ENCODE results near the gene SH3RF3.

The SH3RF3 gene

GRCh38 chr2:109277406-109277805, 148.4 kb downstream of the SH3RF3 start:
- DNase-seq (ENCODE audit: low read depth in 1 of 2, low spot score in 1 of 2), result no peak

- DNase-seq (ENCODE audit: low read depth in 1 of 2, low spot score in 1 of 2), result no peak
These were observed 150.3 kb downstream of the SH3RF3 start for GRCh38 chr2:109279243-109279860.

- DNase-seq (ENCODE audit: low read depth in 1 of 2, low spot score in 1 of 2), result no peak
These were observed 151.8 kb downstream of the SH3RF3 start for GRCh38 chr2:109280804-109281203.

GRCh38 chr2:109282360-109282759, 153.4 kb downstream of the SH3RF3 start:
- DNase-seq (ENCODE audit: low read depth in 1 of 2, low spot score in 1 of 2), result no peak

- no peak for DNase-seq (ENCODE audit: low read depth in 1 of 2, low spot score in 1 of 2)
These were observed 153.9 kb downstream of the SH3RF3 start for GRCh38 chr2:109282865-109283264.

- no peak for DNase-seq (ENCODE audit: low read depth in 1 of 2, low spot score in 1 of 2)
These were observed 155.8 kb downstream of the SH3RF3 start for GRCh38 chr2:109284826-109285225.

GRCh38 chr2:109285244-109285651, 156.2 kb downstream of the SH3RF3 start:
- no peak for DNase-seq (ENCODE audit: low read depth in 1 of 2, low spot score in 1 of 2)

- no peak for DNase-seq (ENCODE audit: low read depth in 1 of 2, low spot score in 1 of 2)
These were observed 158.4 kb downstream of the SH3RF3 start for GRCh38 chr2:109287413-109287812.

- no peak for DNase-seq (ENCODE audit: low read depth in 1 of 2, low spot score in 1 of 2)
These were observed 158.8 kb downstream of the SH3RF3 start for GRCh38 chr2:109287838-109288237.

GRCh38 chr2:109288544-109289368, 159.8 kb downstream of the SH3RF3 start:
- DNase-seq (ENCODE audit: low read depth in 1 of 2, low spot score in 1 of 2), result no peak

- no peak for DNase-seq (ENCODE audit: low read depth in 1 of 2, low spot score in 1 of 2)
These were observed 160.7 kb downstream of the SH3RF3 start for GRCh38 chr2:109289504-109290222.

- no peak for DNase-seq (ENCODE audit: low read depth in 1 of 2, low spot score in 1 of 2)
These were observed 162.1 kb downstream of the SH3RF3 start for GRCh38 chr2:109290887-109291643.

- DNase-seq (ENCODE audit: low read depth in 1 of 2, low spot score in 1 of 2), result no peak
These were observed 163.4 kb downstream of the SH3RF3 start for GRCh38 chr2:109292386-109292785.

- DNase-seq (ENCODE audit: low read depth in 1 of 2, low spot score in 1 of 2), result no peak
These were observed 164.7 kb downstream of the SH3RF3 start for GRCh38 chr2:109293663-109294062.

GRCh38 chr2:109294523-109294922, 165.5 kb downstream of the SH3RF3 start:
- no peak for DNase-seq (ENCODE audit: low read depth in 1 of 2, low spot score in 1 of 2)

GRCh38 chr2:109295070-109295780, 166.2 kb downstream of the SH3RF3 start:
- DNase-seq (ENCODE audit: low read depth in 1 of 2, low spot score in 1 of 2), result no peak

- DNase-seq (ENCODE audit: low read depth in 1 of 2, low spot score in 1 of 2), result no peak
These were observed 166.7 kb downstream of the SH3RF3 start for GRCh38 chr2:109295781-109296117.

- no peak for DNase-seq (ENCODE audit: low read depth in 1 of 2, low spot score in 1 of 2)
These were observed 168.8 kb downstream of the SH3RF3 start for GRCh38 chr2:109297566-109298490.

- DNase-seq (ENCODE audit: low read depth in 1 of 2, low spot score in 1 of 2), result no peak
These were observed 169.8 kb downstream of the SH3RF3 start for GRCh38 chr2:109298851-109299250.

- DNase-seq (ENCODE audit: low read depth in 1 of 2, low spot score in 1 of 2), result no peak
These were observed 170.5 kb downstream of the SH3RF3 start for GRCh38 chr2:109299536-109299935.

Measured in activated CD4-positive, alpha-beta T cell treated with anti-CD3 and anti-CD28 coated beads, Interleukin-2, amount 50 U/mL, for 24 hours (primary cell).